Activated T-helper 17 cell treated with anti-CD3 and anti-CD28 coated beads, Interleukin-2, amount 50 U/mL, for 72 hours (primary cell): ENCODE results near the gene CR1L. TPM values are rescaled to one million over a fixed set of nuclear protein-coding genes. Genes with fewer than 3 reads are reported as not detected.
A peak's percentile ranks its signal among the peaks of the same experiment; 100 is the strongest.
"Not testable (repeated sequence)": the region's sequence is repeated elsewhere in the genome, so short reads cannot be mapped to it uniquely, and the experiment has no call there.

Experiments used
- ATAC-seq: fragments of 150-1000 bp; cut with Tn5 transposase; replicated peaks from 2 replicates; pipeline ENCODE4 v1.10.0; 2021; ENCODE audit warnings: mild to moderate bottlenecking, moderate library complexity
- H3K27ac Mint-ChIP-seq: one replicate; pipeline ENCODE4 v1.8.0; 2022; ENCODE audit warnings: mixed read lengths
- H3K27me3 Mint-ChIP-seq: one replicate; pipeline ENCODE4 v1.8.0; 2022; ENCODE audit warnings: mixed read lengths
- H3K36me3 Mint-ChIP-seq: one replicate; pipeline ENCODE4 v1.8.0; 2022; ENCODE audit warnings: low read depth, mild to moderate bottlenecking, mixed read lengths
- H3K4me1 Mint-ChIP-seq: one replicate; pipeline ENCODE4 v1.8.0; 2022; ENCODE audit warnings: mixed read lengths
- H3K4me3 Mint-ChIP-seq: one replicate; pipeline ENCODE4 v1.8.0; 2022; ENCODE audit warnings: mild to moderate bottlenecking, mixed read lengths
- H3K9me3 Mint-ChIP-seq: one replicate; pipeline ENCODE4 v1.8.0; 2022; ENCODE audit warnings: mixed read lengths
- total RNA-seq, 2 donors: library from RNA; stranded (reverse); gene quantifications; one replicate each; pipeline ENCODE4 v1.2.3, GENCODE V29; 2022

Gene CR1L
- total RNA-seq, 2 donors from 2014 or later: 0.32 TPM; not detected in 1

- peaks cover 18% of the 10 kb centered on the region for H3K27me3 Mint-ChIP-seq
- H3K36me3 Mint-ChIP-seq, H3K27ac Mint-ChIP-seq, H3K9me3 Mint-ChIP-seq, H3K4me1 Mint-ChIP-seq, ATAC-seq, H3K4me3 Mint-ChIP-seq: not testable (repeated sequence)
Observed at GRCh38 chr1:207690551-207690950, 45.6 kb downstream of the CR1L start.

GRCh38 chr1:207691010-207691409 is 46.1 kb downstream of the CR1L start:
- no peak overlapping the region for H3K27ac Mint-ChIP-seq

GRCh38 chr1:207691841-207692240 is 46.9 kb downstream of the CR1L start:
- ATAC-seq: no peak
- H3K4me3 Mint-ChIP-seq: no peak overlapping the region
- no peaks in the 10 kb centered on the region for H3K4me1 Mint-ChIP-seq
- H3K36me3 Mint-ChIP-seq: no peaks in the 10 kb centered on the region
- no peaks in the 10 kb centered on the region for H3K9me3 Mint-ChIP-seq
- H3K27ac Mint-ChIP-seq: no peak overlapping the region
- H3K27me3 Mint-ChIP-seq: peaks cover 25% of the 10 kb centered on the region

More at GRCh38 chr1:207691010-207691409, 46.1 kb downstream of the CR1L start:
- no peak for ATAC-seq
- Mint-ChIP-seq H3K4me1 (no peaks in the 10 kb centered on the region), H3K36me3 (no peaks in the 10 kb centered on the region), H3K4me3 (no peak overlapping the region), H3K27me3 (peaks cover 22% of the 10 kb centered on the region), H3K9me3 (no peaks in the 10 kb centered on the region)

- not testable (repeated sequence) for ATAC-seq, H3K27ac Mint-ChIP-seq, H3K4me1 Mint-ChIP-seq, H3K4me3 Mint-ChIP-seq, H3K9me3 Mint-ChIP-seq, H3K36me3 Mint-ChIP-seq
- peaks cover 26% of the 10 kb centered on the region for H3K27me3 Mint-ChIP-seq
Observed at GRCh38 chr1:207692291-207692690, 47.4 kb downstream of the CR1L start.

GRCh38 chr1:207695891-207696290 is 51.0 kb downstream of the CR1L start:
- Mint-ChIP-seq H3K27ac (no peak overlapping the region), H3K4me1 (no peaks in the 10 kb centered on the region), H3K4me3 (no peak overlapping the region), H3K36me3 (no peaks in the 10 kb centered on the region), H3K27me3 (peaks cover 22% of the 10 kb centered on the region), H3K9me3 (no peaks in the 10 kb centered on the region)
- ATAC-seq: no peak

GRCh38 chr1:207698822-207699483 is 54.0 kb downstream of the CR1L start:
- Mint-ChIP-seq H3K4me3 (no peak overlapping the region), H3K27me3 (peaks cover 21% of the 10 kb centered on the region), H3K4me1 (no peaks in the 10 kb centered on the region), H3K36me3 (no peaks in the 10 kb centered on the region), H3K9me3 (no peaks in the 10 kb centered on the region), H3K27ac (no peak overlapping the region)
- ATAC-seq: peak; percentile 56

- Mint-ChIP-seq H3K9me3 (no peaks in the 10 kb centered on the region), H3K36me3 (no peaks in the 10 kb centered on the region), H3K27me3 (peaks cover 8% of the 10 kb centered on the region), H3K4me3 (no peak overlapping the region), H3K4me1 (no peaks in the 10 kb centered on the region), H3K27ac (no peak overlapping the region)
- no peak for ATAC-seq
Observed at GRCh38 chr1:207702317-207702716, 57.4 kb downstream of the CR1L start.

GRCh38 chr1:207703712-207704111 is 58.8 kb downstream of the CR1L start:
- no peaks in the 10 kb centered on the region for H3K36me3 Mint-ChIP-seq
- H3K27me3 Mint-ChIP-seq: peaks cover 8% of the 10 kb centered on the region
- no peaks in the 10 kb centered on the region for H3K9me3 Mint-ChIP-seq
- H3K4me3 Mint-ChIP-seq: no peak overlapping the region
- ATAC-seq: no peak
- no peak overlapping the region for H3K27ac Mint-ChIP-seq
- H3K4me1 Mint-ChIP-seq: no peaks in the 10 kb centered on the region

- ATAC-seq, H3K27me3 Mint-ChIP-seq, H3K27ac Mint-ChIP-seq, H3K9me3 Mint-ChIP-seq, H3K36me3 Mint-ChIP-seq, H3K4me1 Mint-ChIP-seq, H3K4me3 Mint-ChIP-seq: not testable (repeated sequence)
Observed at GRCh38 chr1:207708004-207708403, 63.1 kb downstream of the CR1L start.

GRCh38 chr1:207711285-207711684 is 66.4 kb downstream of the CR1L start:
- Mint-ChIP-seq H3K36me3 (no peaks in the 10 kb centered on the region), H3K9me3 (no peaks in the 10 kb centered on the region), H3K4me1 (no peaks in the 10 kb centered on the region), H3K27ac (no peak overlapping the region), H3K27me3 (no peaks in the 10 kb centered on the region), H3K4me3 (no peak overlapping the region)
- no peak for ATAC-seq

- H3K27ac Mint-ChIP-seq, H3K4me3 Mint-ChIP-seq, H3K9me3 Mint-ChIP-seq, ATAC-seq, H3K36me3 Mint-ChIP-seq, H3K27me3 Mint-ChIP-seq, H3K4me1 Mint-ChIP-seq: not testable (repeated sequence)
Observed at GRCh38 chr1:207712701-207713100, 67.8 kb downstream of the CR1L start.

GRCh38 chr1:207713529-207713928 is 68.6 kb downstream of the CR1L start:
- H3K27ac Mint-ChIP-seq: no peak overlapping the region
- no peaks in the 10 kb centered on the region for H3K4me1 Mint-ChIP-seq
- no peak for ATAC-seq
- H3K9me3 Mint-ChIP-seq: no peaks in the 10 kb centered on the region
- H3K4me3 Mint-ChIP-seq: no peak overlapping the region
- no peaks in the 10 kb centered on the region for H3K36me3 Mint-ChIP-seq
- H3K27me3 Mint-ChIP-seq: no peaks in the 10 kb centered on the region

- no peaks in the 10 kb centered on the region for H3K4me1 Mint-ChIP-seq
- H3K4me3 Mint-ChIP-seq: no peak overlapping the region
- no peak for ATAC-seq
- no peaks in the 10 kb centered on the region for H3K36me3 Mint-ChIP-seq
- no peak overlapping the region for H3K27ac Mint-ChIP-seq
- H3K9me3 Mint-ChIP-seq: no peaks in the 10 kb centered on the region
- no peaks in the 10 kb centered on the region for H3K27me3 Mint-ChIP-seq
Observed at GRCh38 chr1:207719234-207719633, 74.3 kb downstream of the CR1L start.

- not testable (repeated sequence) for H3K27ac Mint-ChIP-seq, H3K9me3 Mint-ChIP-seq, H3K4me3 Mint-ChIP-seq, H3K27me3 Mint-ChIP-seq, H3K36me3 Mint-ChIP-seq, ATAC-seq, H3K4me1 Mint-ChIP-seq
Observed at GRCh38 chr1:207728200-207728858, 83.4 kb downstream of the CR1L start.

GRCh38 chr1:207737503-207738157 is 92.7 kb downstream of the CR1L start:
- not testable (repeated sequence) for H3K9me3 Mint-ChIP-seq, H3K27ac Mint-ChIP-seq, H3K4me3 Mint-ChIP-seq, H3K27me3 Mint-ChIP-seq, ATAC-seq, H3K36me3 Mint-ChIP-seq, H3K4me1 Mint-ChIP-seq
